SK-N-SH (cell line): Measurements from ENCODE around the gene DCDC2B. TPM values are rescaled to one million over a fixed set of nuclear protein-coding genes. Genes with fewer than 3 reads are reported as not detected.

Source experiments
- CTCF ChIA-PET: fragments of 300-600, 350-600 bp; formaldehyde crosslinking; extraction: SDS; loops from one replicate; lab custom pipeline; 2021; lab: Yijun Ruan, JAX
- POLR2A ChIA-PET: fragments of 350-600 bp; sonication (Branson Sonifier 250); formaldehyde crosslinking; extraction: SDS; loops from one replicate; lab custom pipeline; 2020; ENCODE audit warnings: antibody characterized with exemption, inconsistent platforms; lab: Yijun Ruan, JAX
- DNase-seq: peaks from one replicate; pipeline ENCODE4 v3.0.0; 2012
- H2AFZ ChIP-seq: fragments of 200-600 bp; sonication (generic); 2 replicates; pipeline ENCODE4 v1.8.1; 2016; ENCODE audit warnings: antibody characterized with exemption, mild to moderate bottlenecking, low read depth
- H3F3A ChIP-seq: fragments of 200-600 bp; sonication (generic); replicated peaks from 2 replicates; pipeline ENCODE3; 2016; ENCODE audit warnings: antibody characterized with exemption, mild to moderate bottlenecking; ENCODE audit not compliant: insufficient read depth
- H3K27ac ChIP-seq, 2 experiments: fragments of 200-500 bp in 1 of 2; fragments of 200-600 bp in 1 of 2; sonication (Bioruptor generic) in 1 of 2; sonication (generic), shearing (Covaris generic) in 1 of 2; 2 replicates each; pipeline versions ENCODE4 v1.5.1 to v1.6.1; 2014 to 2016; ENCODE audit warnings: low read depth in 2 of 2, inconsistent platforms in 1 of 2, low read length in 1 of 2, mild to moderate bottlenecking in 1 of 2, mixed read lengths in 1 of 2
- H3K27me3 ChIP-seq: fragments of 200-600 bp; sonication (generic), shearing (Covaris generic); 2 replicates; pipeline ENCODE4 v1.6.1; 2016; ENCODE audit warnings: mixed run types; ENCODE audit not compliant: insufficient read depth
- H3K36me3 ChIP-seq, 2 experiments: fragments of 200-500 bp in 1 of 2; fragments of 200-600 bp in 1 of 2; sonication (Bioruptor generic) in 1 of 2; sonication (generic) in 1 of 2; replicated peaks in 1 of 2; 2 replicates each; pipeline versions ENCODE3 to v1.5.1; 2014 to 2016; ENCODE audit warnings: low read length in 1 of 2, mild to moderate bottlenecking in 1 of 2; ENCODE audit not compliant: insufficient read depth in 2 of 2, control insufficient read depth in 1 of 2
- H3K4me1 ChIP-seq, 2 experiments: fragments of 200-500 bp in 1 of 2; fragments of 200-600 bp in 1 of 2; sonication (Bioruptor generic) in 1 of 2; sonication (generic), shearing (Covaris generic) in 1 of 2; 2 replicates each; pipeline versions ENCODE4 v1.5.1 to v1.6.1; 2014 to 2016; ENCODE audit warnings: low read depth in 1 of 2, low read length in 1 of 2, mixed run types in 1 of 2; ENCODE audit not compliant: insufficient read depth in 2 of 2, control insufficient read depth in 1 of 2
- H3K4me2 ChIP-seq: fragments of 200-600 bp; sonication (generic), shearing (Covaris generic); 2 replicates; pipeline ENCODE4 v1.6.1; 2017; ENCODE audit warnings: mixed run types
- H3K4me3 ChIP-seq, 2 experiments: fragments of 200-500 bp in 1 of 2; fragments of 200-600 bp in 1 of 2; sonication (Bioruptor generic) in 1 of 2; sonication (generic), shearing (Covaris generic) in 1 of 2; 2 replicates each; pipeline versions ENCODE4 v1.5.1 to v1.8.1; 2014 to 2016; ENCODE audit warnings: low read depth in 2 of 2, inconsistent platforms in 1 of 2, low read length in 1 of 2, mild to moderate bottlenecking in 1 of 2, mixed read lengths in 1 of 2, moderate library complexity in 1 of 2
- H3K79me2 ChIP-seq: fragments of 200-600 bp; sonication (generic); 2 replicates; pipeline ENCODE4 v1.8.1; 2017; ENCODE audit warnings: mild to moderate bottlenecking; ENCODE audit not compliant: insufficient read depth
- H3K9ac ChIP-seq: fragments of 200-600 bp; sonication (generic); 2 replicates; pipeline ENCODE4 v1.6.1; 2017; ENCODE audit warnings: mixed run types
- H3K9me2 ChIP-seq: fragments of 200-600 bp; sonication (generic); 2 replicates; pipeline ENCODE4 v1.6.1; 2017; ENCODE audit warnings: mixed run types
- H3K9me3 ChIP-seq: fragments of 200-600 bp; sonication (generic); 2 replicates; pipeline ENCODE4 v1.6.1; 2017; ENCODE audit warnings: mixed run types, mild to moderate bottlenecking, moderate library complexity
- H4K20me1 ChIP-seq: fragments of 200-600 bp; sonication (generic); 2 replicates; pipeline ENCODE4 v1.6.1; 2017; ENCODE audit warnings: mild to moderate bottlenecking, mixed run types; ENCODE audit not compliant: insufficient read depth
- FOSL2 ChIP-seq: IDR thresholded peaks from 2 replicates; pipeline ENCODE4 v1.4.0; 2012; ENCODE audit warnings: low read depth, mild to moderate bottlenecking, moderate library complexity, borderline replicate concordance
- FOXJ3 ChIP-seq: sonication (generic); formaldehyde crosslinking; IDR thresholded peaks from 2 replicates; pipeline ENCODE4 v1.5.1; 2020; ENCODE audit warnings: mild to moderate bottlenecking, missing genetic modification reagents
- TCF12 ChIP-seq: IDR thresholded peaks from 2 replicates; pipeline ENCODE4 v1.4.0; 2012
- WGBS: methylation state at CpG from one replicate; pipeline ENCODE4 v1.1.6; 2017; ENCODE audit warnings: low lambda C conversion rate; 5-methylcytosine and 5-hydroxymethylcytosine counted together
- polyA plus RNA-seq, 3 experiments: library from polyadenylated mRNA; depleted of rRNA; stranded (reverse); fragments of >200 nt; gene quantifications; 2 replicates each; pipeline ENCODE4 v1.2.3, GENCODE V29; 2012
- TF ChIP-seq, protein P1 (sequence below): IDR thresholded peaks from 2 replicates; pipeline ENCODE4 v1.4.0; 2012; ENCODE audit warnings: low read depth, borderline replicate concordance
- TF ChIP-seq, protein P2 (sequence below): IDR thresholded peaks from 2 replicates; pipeline ENCODE4 v1.4.0; 2012; ENCODE audit warnings: low read depth, borderline replicate concordance

Gene DCDC2B
- polyA plus RNA-seq, 1 of the 3 experiments (the other 2 are of a cell fraction): not detected

- Histone ChIP-seq H3K4me1 (peaks cover 8 to 17% of the 10 kb centered on the region in 2 experiments; a peak in 3 of 4 replicates), H3K27ac (no peak overlapping the region), H3K36me3 (peaks cover 33 to 50% of the 10 kb centered on the region in 2 experiments), H2AFZ (no peak overlapping the region), H3F3A (no peaks in the 10 kb centered on the region), H3K9me2 (no peaks in the 10 kb centered on the region), H3K9ac (no peak overlapping the region), H3K9me3 (no peaks in the 10 kb centered on the region), H4K20me1 (no peaks in the 10 kb centered on the region)
- CTCF ChIA-PET: interaction anchor here (4.3 kb wide), 1 partner anchor 16 kb away, joined by 20 read pairs; no protein-coding TSS in a partner anchor
- WGBS: 96% methylated on average over 4 of the region's 4 CpGs
- no peak for DNase-seq
- TF ChIP-seq, protein P1, sequence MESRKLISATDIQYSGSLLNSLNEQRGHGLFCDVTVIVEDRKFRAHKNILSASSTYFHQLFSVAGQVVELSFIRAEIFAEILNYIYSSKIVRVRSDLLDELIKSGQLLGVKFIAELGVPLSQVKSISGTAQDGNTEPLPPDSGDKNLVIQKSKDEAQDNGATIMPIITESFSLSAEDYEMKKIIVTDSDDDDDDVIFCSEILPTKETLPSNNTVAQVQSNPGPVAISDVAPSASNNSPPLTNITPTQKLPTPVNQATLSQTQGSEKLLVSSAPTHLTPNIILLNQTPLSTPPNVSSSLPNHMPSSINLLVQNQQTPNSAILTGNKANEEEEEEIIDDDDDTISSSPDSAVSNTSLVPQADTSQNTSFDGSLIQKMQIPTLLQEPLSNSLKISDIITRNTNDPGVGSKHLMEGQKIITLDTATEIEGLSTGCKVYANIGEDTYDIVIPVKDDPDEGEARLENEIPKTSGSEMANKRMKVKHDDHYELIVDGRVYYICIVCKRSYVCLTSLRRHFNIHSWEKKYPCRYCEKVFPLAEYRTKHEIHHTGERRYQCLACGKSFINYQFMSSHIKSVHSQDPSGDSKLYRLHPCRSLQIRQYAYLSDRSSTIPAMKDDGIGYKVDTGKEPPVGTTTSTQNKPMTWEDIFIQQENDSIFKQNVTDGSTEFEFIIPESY: no peak
- TF ChIP-seq, all 33 proteins: peak for 0
- POLR2A ChIA-PET: no interaction called here
- peaks cover 62% of the 10 kb centered on the region for H3K79me2 ChIP-seq
- H3K4me3 ChIP-seq: no peak overlapping the region
- no peak overlapping the region for H3K4me2 ChIP-seq
- no peaks in the 10 kb centered on the region for H3K27me3 ChIP-seq
Observed at GRCh38 chr1:32224285-32224684, 15.4 kb downstream of the DCDC2B start.

- no peak for DNase-seq
- POLR2A ChIA-PET: interaction anchor here (2.1 kb wide), 1 partner anchor 11 kb away, joined by 5 read pairs; no protein-coding TSS in a partner anchor
- CTCF ChIA-PET: interaction anchor here (0.8 to 2.6 kb wide), 2 partner anchors 12 to 19 kb away, joined by 3 to 11 read pairs; no protein-coding TSS in a partner anchor
Observed at GRCh38 chr1:32228771-32229170, 19.9 kb downstream of the DCDC2B start.

More at GRCh38 chr1:32228771-32229170, 19.9 kb downstream of the DCDC2B start:
- TF ChIP-seq, protein P1: no peak
- no peak for TF ChIP-seq FOXJ3 (CRISPR knock-in tag)
- no peak for TF ChIP-seq TCF12
- no peak for TF ChIP-seq FOSL2
- TF ChIP-seq, protein P2, sequence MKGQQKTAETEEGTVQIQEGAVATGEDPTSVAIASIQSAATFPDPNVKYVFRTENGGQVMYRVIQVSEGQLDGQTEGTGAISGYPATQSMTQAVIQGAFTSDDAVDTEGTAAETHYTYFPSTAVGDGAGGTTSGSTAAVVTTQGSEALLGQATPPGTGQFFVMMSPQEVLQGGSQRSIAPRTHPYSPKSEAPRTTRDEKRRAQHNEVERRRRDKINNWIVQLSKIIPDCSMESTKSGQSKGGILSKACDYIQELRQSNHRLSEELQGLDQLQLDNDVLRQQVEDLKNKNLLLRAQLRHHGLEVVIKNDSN: no peak
- H3K9me2 ChIP-seq: no peaks in the 10 kb centered on the region
- H2AFZ ChIP-seq: no peak overlapping the region
- H3K79me2 ChIP-seq: peaks cover 18% of the 10 kb centered on the region
- no peak overlapping the region for H3K27ac ChIP-seq
- no peaks in the 10 kb centered on the region for H4K20me1 ChIP-seq
- H3K36me3 ChIP-seq: peaks cover 48 to 65% of the 10 kb centered on the region in 2 experiments
- no peak overlapping the region for H3K4me2 ChIP-seq
- H3K27me3 ChIP-seq: no peaks in the 10 kb centered on the region
- peaks cover 7% of the 10 kb centered on the region for H3F3A ChIP-seq
- WGBS: 100% methylated on average over 3 of the region's 3 CpGs
- peaks cover under 1 to 3% of the 10 kb centered on the region in 2 experiments; a peak in 3 of 4 replicates for H3K4me1 ChIP-seq
- no peak overlapping the region for H3K9ac ChIP-seq
- H3K4me3 ChIP-seq: no peak overlapping the region
- no peaks in the 10 kb centered on the region for H3K9me3 ChIP-seq
